GM19099 (cell line): ENCODE measurements around the gene SUN2.

ENCODE experiments used
- POLR2A ChIP-seq: IDR thresholded peaks from 3 replicates; pipeline ENCODE4 v1.6.1; 2011; ENCODE audit warnings: low read depth; ENCODE audit not compliant: insufficient read length; ENCODE audit errors: extremely low read depth

The SUN2 gene

GRCh38 chr22:38761202-38762162, 5.7 kb upstream of the SUN2 start:
- no peak for TF ChIP-seq POLR2A

DNA sequence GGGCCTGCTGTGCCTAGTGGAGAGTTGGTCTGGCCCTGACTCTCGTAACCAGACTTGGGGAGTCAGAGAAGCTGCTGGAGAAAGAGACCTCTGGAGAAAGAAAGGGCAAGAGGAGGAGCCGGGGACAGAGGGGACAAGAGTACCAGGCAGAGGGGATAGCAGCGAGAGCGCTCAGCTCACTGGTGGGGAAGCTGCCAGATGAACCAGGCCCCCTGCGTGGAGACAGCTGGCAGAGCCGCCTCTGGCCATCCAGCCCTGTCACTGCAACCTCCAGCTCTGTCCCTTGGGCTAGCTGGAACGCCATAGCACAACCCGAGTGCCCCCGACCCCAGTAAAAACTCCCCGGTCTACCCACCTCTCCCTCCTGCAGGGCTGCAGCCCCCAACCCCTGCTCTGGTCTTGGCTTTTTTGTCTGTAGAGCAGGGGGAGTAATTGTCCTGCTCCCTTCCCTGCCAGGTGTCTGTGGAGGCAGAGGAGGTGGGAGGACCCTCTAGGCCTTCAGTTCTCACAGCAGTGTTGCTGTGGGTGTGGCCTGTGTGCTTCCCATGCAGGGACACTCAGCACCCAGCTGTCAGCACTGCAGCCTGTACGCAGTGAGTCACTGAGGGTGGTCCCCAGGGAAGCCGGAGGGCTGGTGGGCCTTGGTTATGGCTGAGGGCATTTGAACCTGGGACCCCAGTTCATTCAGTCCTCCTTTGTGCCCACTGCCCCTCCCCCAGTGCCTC, 4.8 kb upstream of the SUN2 start:
- TF ChIP-seq POLR2A, result no peak

DNA sequence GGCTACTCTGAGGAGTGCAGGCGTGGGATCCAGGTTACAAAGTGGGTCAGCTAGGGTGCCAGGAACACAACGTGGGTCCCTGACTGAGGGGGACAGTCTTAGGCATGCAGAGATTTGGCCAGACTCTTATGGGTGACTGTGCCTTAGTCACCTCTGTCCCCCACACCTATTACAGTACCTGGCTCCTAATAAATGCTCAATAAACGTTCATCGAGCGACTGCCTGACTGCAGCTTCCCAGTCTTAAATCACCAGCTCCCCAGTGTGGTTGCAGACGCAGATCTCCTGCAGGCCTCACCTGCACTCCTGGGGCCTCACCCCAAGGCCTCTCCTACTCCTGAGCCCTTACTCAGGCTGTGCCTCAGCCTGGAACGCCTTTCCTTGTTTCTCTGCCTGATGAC, 3.2 kb upstream of the SUN2 start:
- TF ChIP-seq POLR2A, result no peak

GRCh38 chr22:38758276-38758945, 2.6 kb upstream of the SUN2 start:
- TF ChIP-seq POLR2A, result no peak

GRCh38 chr22:38757464-38757757, 1.6 kb upstream of the SUN2 start:
- no peak for TF ChIP-seq POLR2A

DNA sequence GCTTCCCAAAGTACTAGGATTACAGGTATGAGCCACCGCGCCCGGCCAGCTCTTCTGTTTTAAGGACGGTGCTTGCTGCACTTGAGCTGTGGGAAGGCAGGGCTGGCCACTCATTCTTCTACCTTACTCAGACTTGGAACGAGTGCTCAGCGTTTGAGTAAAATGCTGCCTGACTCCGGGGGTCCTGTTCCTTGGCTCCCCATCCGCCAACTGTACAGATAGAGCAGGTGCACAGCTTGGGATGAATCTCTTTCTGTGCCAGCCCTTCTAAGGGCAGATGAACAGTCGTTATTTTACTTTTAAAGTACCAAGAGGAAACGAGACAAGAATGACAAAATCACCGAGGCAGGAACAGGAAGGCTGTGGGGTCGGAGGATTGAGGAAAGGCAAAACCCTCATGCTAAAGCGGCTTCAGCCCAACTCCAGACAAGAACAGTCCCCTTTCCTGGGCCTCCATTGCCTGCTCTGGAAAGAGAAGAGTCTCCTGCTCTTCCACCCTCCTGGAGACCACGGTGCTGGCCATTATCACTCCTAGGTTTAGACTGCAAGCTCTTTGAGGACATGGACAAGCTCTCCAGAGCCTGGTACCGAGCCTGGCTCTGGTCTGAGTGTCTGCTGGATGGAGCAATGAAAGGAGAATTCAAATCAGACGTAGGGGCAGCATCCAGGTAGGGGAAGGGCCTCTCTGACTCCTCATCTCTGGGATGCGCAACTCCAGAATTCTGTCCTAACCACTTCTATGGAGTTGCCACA, 1.1 kb upstream of the SUN2 start:
- no peak for TF ChIP-seq POLR2A

- no peak for TF ChIP-seq POLR2A
These were observed 465 bp downstream of the SUN2 start for GRCh38 chr22:38755155-38755910.

DNA sequence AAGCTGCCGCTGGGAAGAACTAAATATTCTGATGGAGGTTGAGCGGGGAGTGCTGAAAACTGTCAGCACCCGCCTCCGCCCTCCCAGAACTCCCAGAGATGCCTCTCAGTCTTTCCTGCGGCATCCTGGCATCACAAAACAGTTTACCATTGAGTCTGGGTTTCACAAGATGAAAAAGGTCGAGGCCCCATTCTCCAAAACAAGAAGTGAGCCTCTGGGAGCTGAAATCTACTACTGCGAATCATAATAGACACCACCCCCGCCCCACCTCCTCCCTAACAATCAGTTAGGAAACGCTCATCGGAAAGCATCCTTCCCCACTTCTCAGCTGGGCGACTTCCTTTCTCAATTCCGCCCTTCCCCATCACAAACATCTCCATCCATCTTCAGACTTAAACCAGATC, 1.0 kb downstream of the SUN2 start:
- TF ChIP-seq POLR2A, result no peak

DNA sequence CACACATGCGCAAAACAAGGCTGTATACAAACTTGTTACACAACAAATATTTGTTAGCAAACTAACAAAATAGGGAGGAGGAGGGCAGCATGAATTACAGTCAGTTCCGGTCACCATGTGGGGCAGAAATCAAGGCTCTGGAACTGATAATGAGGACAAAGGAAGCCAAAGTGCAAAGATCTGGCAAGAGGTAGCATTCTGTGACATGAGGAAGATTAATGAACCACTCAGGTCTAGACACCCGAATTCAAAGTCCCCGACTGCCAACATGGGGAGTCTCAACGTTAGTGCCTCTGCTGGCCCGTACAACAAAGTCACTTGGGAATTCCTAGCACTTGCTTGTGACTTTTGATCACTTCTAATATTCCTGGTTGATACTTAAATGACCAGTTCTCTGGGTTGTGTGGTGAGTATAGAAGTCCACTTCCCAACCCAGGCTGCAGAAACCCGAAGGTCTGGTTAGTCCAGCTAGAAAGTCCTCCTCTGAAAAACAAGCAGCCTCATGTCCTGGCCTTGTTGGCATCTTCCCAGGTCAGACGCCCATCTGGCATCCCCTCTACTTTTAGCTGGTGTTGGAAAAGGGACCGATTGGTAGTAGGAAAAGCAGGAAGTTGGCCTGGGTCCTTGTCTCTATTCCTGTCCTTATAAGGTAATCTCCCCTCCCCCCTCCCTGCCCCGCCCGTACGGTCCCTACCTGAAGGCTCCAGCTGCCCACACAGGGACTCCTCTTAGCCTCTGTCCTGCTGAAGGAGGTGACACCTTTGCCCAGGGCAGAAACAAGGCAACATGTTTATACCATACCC, 1.6 kb downstream of the SUN2 start:
- TF ChIP-seq POLR2A, result peak; percentile 9

DNA sequence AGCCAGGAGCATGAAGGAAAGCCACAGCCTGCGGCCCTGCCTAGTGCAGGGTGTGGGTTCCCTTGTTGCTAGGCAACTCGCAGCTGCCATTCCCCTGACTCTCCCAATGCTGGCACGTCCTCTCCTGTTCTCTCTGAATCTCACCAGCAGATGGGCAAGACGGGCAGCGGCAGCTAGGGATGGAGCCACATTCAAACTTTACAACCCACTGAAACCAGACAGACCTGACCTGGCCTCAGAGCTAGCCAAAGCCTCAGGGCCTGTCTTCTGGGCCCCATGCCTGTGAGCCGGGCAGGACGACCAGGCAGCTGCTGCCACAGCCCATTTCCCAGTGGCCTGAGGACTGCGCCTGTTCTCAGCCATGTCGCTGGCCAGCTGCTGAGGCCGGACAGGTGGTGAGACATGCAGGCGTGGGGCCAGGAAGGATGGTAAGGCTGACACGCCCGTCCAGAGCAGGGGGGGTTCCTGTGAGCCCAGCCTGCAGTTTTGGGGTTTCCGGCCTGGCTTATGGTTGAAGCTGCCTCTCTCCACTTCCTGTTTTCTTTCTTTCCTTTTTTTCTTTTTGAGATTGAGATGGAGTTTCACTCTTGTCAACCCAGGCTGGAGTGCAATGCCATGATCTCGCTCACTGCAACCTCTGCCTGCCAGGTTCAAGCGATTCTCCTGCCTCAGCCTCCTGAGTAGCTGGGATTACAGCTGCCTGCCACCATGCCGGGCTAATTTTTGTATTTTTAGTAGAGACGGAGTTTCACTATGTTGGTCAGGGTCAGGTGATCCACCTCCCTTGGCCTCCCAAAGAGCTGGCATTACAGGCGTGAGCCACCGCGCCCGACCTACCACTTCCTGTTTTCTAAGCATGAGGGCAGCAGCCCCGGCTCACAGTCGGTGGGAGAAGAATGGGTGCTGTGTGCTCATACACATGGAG, 4.1 kb downstream of the SUN2 start:
- peak; percentile 37 for TF ChIP-seq POLR2A

GRCh38 chr22:38751066-38751421, 4.8 kb downstream of the SUN2 start:
- no peak for TF ChIP-seq POLR2A

DNA sequence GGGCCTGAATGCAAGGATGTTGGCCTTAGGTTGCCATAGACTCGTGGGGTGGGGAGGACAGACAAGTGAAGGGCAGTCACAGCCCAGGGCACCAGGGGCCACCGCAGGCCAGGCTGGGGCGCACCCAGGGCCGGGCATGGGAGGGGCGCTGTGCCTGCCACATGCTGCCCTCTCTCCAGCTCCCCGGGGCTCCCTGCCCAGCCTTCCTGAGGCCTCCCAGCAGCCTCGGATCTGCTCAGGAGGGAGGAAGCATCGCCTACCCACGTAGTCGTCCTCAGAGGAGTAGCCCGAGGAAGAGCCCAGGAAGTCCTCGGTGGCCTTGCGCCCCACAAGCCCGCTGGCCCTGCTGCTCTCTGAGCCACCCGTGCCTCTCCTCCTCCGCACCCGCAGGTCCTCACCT, 5.2 kb downstream of the SUN2 start:
- no peak for TF ChIP-seq POLR2A
